Breast epithelium (tissue), 3 donors: ENCODE data around the gene EEF1AKMT2.

Source experiments
- POLR2A ChIP-seq: fragments of 450-650 bp; IDR thresholded peaks from one replicate; pipeline ENCODE4 v1.6.1; 2016; ENCODE audit warnings: antibody characterized with exemption, mild to moderate bottlenecking, moderate library complexity
- POLR2AphosphoS5 ChIP-seq, 3 donors: sonication (generic); formaldehyde crosslinking; IDR thresholded peaks; one replicate each; pipeline ENCODE4 v1.6.1; 2017; ENCODE audit warnings: antibody characterized with exemption in 3 of 3
- TF ChIP-seq, protein P1 (sequence below), 3 donors: fragments of 450-650 bp; IDR thresholded peaks; one replicate each; pipeline ENCODE4 v1.5.1; 2016 to 2017; ENCODE audit warnings: antibody characterized with exemption in 3 of 3, mild to moderate bottlenecking in 3 of 3, moderate library complexity in 3 of 3

DNA sequence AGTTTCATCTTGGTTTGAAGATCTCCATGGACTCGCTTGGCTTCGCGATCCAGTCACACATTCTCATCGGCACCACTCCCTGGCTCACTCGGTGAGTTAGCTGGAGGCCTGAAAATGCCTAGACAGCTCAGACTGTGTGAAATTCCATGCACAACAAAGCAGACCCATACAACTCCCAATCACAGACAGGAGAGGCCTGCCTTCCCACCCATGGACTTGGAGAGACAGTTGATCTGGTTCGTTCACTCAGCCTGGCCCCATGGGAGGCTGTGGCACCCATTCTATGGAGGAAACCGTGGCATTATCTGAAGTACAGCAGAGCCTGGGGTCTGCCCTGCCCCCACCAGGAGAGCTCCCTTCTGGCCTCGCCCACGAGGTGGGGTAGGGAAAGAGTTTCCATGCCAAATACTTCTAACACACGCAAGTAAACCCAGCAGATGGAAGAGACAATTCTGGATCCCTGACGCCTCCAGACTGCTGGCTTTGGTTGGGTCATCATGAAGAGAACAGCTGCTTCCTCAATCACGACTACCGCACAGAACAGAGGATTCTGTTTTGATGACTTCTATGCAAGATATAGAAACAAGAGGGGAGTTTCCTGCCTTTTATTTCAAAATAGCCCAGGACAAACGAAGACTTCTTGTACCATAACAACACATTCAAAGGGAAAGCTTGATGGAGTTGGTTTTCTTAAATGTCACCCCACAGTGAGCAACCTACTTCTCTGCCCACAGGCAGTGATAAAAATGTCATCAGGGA lies 63.4 kb downstream of the EEF1AKMT2 start:
- no peak for TF ChIP-seq POLR2AphosphoS5 (IDR thresholded peaks at IDR 0.05)
- TF ChIP-seq POLR2A = no peak
- TF ChIP-seq, protein P1, sequence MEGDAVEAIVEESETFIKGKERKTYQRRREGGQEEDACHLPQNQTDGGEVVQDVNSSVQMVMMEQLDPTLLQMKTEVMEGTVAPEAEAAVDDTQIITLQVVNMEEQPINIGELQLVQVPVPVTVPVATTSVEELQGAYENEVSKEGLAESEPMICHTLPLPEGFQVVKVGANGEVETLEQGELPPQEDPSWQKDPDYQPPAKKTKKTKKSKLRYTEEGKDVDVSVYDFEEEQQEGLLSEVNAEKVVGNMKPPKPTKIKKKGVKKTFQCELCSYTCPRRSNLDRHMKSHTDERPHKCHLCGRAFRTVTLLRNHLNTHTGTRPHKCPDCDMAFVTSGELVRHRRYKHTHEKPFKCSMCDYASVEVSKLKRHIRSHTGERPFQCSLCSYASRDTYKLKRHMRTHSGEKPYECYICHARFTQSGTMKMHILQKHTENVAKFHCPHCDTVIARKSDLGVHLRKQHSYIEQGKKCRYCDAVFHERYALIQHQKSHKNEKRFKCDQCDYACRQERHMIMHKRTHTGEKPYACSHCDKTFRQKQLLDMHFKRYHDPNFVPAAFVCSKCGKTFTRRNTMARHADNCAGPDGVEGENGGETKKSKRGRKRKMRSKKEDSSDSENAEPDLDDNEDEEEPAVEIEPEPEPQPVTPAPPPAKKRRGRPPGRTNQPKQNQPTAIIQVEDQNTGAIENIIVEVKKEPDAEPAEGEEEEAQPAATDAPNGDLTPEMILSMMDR (IDR thresholded peaks at IDR 0.05) = no peak
